Gastrocnemius medialis (tissue), 4 donors: Measurements from ENCODE around the gene NECAB3. TPM values are rescaled to one million over a fixed set of nuclear protein-coding genes. Genes with fewer than 3 reads are reported as not detected.
A peak's percentile ranks its signal among the peaks of the same experiment; 100 is the strongest.

Experiments
- ATAC-seq, 2 donors: fragments of 150-250 bp; one replicate each; pipeline ENCODE4 v1.9.1; 2016
- DNase-seq, 2 donors: peaks; one replicate each; pipeline ENCODE4 v3.0.0-alpha.2; 2019
- H3K27ac ChIP-seq, 4 donors: fragments of 200-600 bp; sonication (generic); 1 replicate in 1 of 4; 2 replicates in 3 of 4; pipeline ENCODE4 v1.5.1; 2016 to 2018; ENCODE audit warnings: mild to moderate bottlenecking in 2 of 4, moderate library complexity in 1 of 4
- H3K27me3 ChIP-seq, 3 donors: fragments of 200-600 bp; sonication (generic) in 2 of 3; 1 replicate in 1 of 3; 2 replicates in 2 of 3; pipeline versions ENCODE4 v1.5.1 to v1.6.0; 2016 to 2019; ENCODE audit warnings: mild to moderate bottlenecking in 1 of 3, moderate library complexity in 1 of 3
- H3K36me3 ChIP-seq, 2 donors: fragments of 200-600 bp; sonication (generic) in 1 of 2; one replicate each; pipeline ENCODE4 v1.5.1; 2017 to 2018
- H3K4me1 ChIP-seq, 2 donors: fragments of 200-600 bp; sonication (generic) in 1 of 2; one replicate each; pipeline ENCODE4 v1.5.1; 2016 to 2017; ENCODE audit warnings: mild to moderate bottlenecking in 2 of 2
- H3K4me3 ChIP-seq, 4 donors: fragments of 200-600 bp; sonication (generic) in 3 of 4; 1 replicate in 1 of 4; 2 replicates in 3 of 4; pipeline ENCODE4 v1.5.1; 2016 to 2019; ENCODE audit warnings: mild to moderate bottlenecking in 2 of 4
- H3K9me3 ChIP-seq, 3 donors: fragments of 200-600 bp; sonication (generic) in 2 of 3; 1 replicate in 1 of 3; 2 replicates in 2 of 3; pipeline ENCODE4 v1.5.1; 2016 to 2019
- CTCF ChIP-seq, 5 experiments: fragments of 450-650 bp in 3 of 5; fragments of 200-600 bp in 2 of 5; sonication (generic) in 2 of 5; IDR thresholded peaks in 4 of 5; conservative IDR thresholded peaks in 1 of 5; 1 replicate in 4 of 5; 2 replicates in 1 of 5; pipeline ENCODE4 v1.5.1; 2016 to 2019; ENCODE audit warnings: antibody characterized with exemption in 5 of 5, mild to moderate bottlenecking in 3 of 5, moderate library complexity in 3 of 5
- POLR2A ChIP-seq, 2 donors: fragments of 450-650 bp; IDR thresholded peaks; one replicate each; pipeline ENCODE4 v1.6.1; 2017; ENCODE audit warnings: antibody characterized with exemption in 2 of 2, mild to moderate bottlenecking in 2 of 2, moderate library complexity in 2 of 2
- in situ Hi-C, 4 donors: fragments of 200-750 bp; cut with MboI; loops; one replicate each; pipeline versions ENCODE4 v1.15.0 to v1.8.0; 2017; ENCODE audit warnings: low sequenced_read_pairs in 4 of 4
- intact Hi-C: fragments of 100-400 bp; cut with DNase I; formaldehyde crosslinking; loops from one replicate; pipeline ENCODE4 v1.15.1; 2023; ENCODE audit warnings: low total_unique reads
- total RNA-seq, 4 donors: library from RNA; depleted of rRNA; stranded (reverse); fragments of >200 nt; gene quantifications; one replicate each; pipeline versions ENCODE4 v1.1.0 to v1.2.3, GENCODE V29; 2016

Gene NECAB3
- 100 to 1,000 TPM in 2 of 4 donors, 10 to 100 TPM in 2; 72.3 to 127 (median 107) TPM for total RNA-seq

GRCh38 chr20:33674294-33675135, at the start of gene NECAB3:
Gene NECAB3 (minus strand): TSS chr20:33674428. CDS start chr20:33674352, 76 bp downstream.
- ATAC-seq (peak; percentile 80 to 84), DNase-seq (peak; percentile 66 to 85)
- Histone ChIP-seq H3K36me3 (peaks cover 0 to 10% of the 10 kb centered on the region in 2 donors), H3K9me3 (no peaks in the 10 kb centered on the region), H3K27me3 (no peaks in the 10 kb centered on the region), H3K4me1 (peaks cover 18 to 23% of the 10 kb centered on the region in 2 donors), H3K4me3 (peak within 1 kb of the TSS; percentile 78 to 91 (median 83)), H3K27ac (peak within 1 kb of the TSS; percentile 89 to 96 (median 93))
- peak; percentile 82 to 87 for TF ChIP-seq POLR2A (IDR thresholded peaks at IDR 0.05)
- no peak for TF ChIP-seq CTCF (IDR thresholded peaks at IDR 0.05 in 4 of 5, conservative IDR thresholded peaks at IDR 0.05 in 1 of 5)
- in situ Hi-C loops = no loop called here
- intact Hi-C loops = loop anchor here (5.0 kb wide), 2 partner anchors 58 to 138 kb away; partner anchors contain the start of genes CHMP4B and ZNF341

GRCh38 chr20:33721391-33722140, 47.3 kb upstream of the NECAB3 start:
- intact Hi-C loops = no loop called here
- peaks cover 9 to 11% of the 10 kb centered on the region in 2 donors for H3K4me1 ChIP-seq
- no peak overlapping the region for H3K27ac ChIP-seq
- H3K9me3 ChIP-seq = no peaks in the 10 kb centered on the region
- in situ Hi-C loops = no loop called here
- DNase-seq = no peak
- H3K4me3 ChIP-seq = no peak overlapping the region
- no peak for ATAC-seq
- no peaks in the 10 kb centered on the region for H3K36me3 ChIP-seq
- H3K27me3 ChIP-seq = no peaks in the 10 kb centered on the region
- TF ChIP-seq POLR2A (IDR thresholded peaks at IDR 0.05) (no peak), CTCF (IDR thresholded peaks at IDR 0.05 in 4 of 5, conservative IDR thresholded peaks at IDR 0.05 in 1 of 5) (no peak)

- Histone ChIP-seq H3K36me3 (no peaks in the 10 kb centered on the region), H3K27ac (peak within 1 kb of the TSS; percentile 75 to 85 (median 83)), H3K9me3 (no peaks in the 10 kb centered on the region), H3K4me1 (peaks cover 9 to 11% of the 10 kb centered on the region in 2 donors), H3K4me3 (peak within 1 kb of the TSS; percentile 74 to 98 (median 87)), H3K27me3 (no peaks in the 10 kb centered on the region)
- TF ChIP-seq POLR2A (IDR thresholded peaks at IDR 0.05) = peak in 1 of 2 donors; percentile 30
- no peak for TF ChIP-seq CTCF (IDR thresholded peaks at IDR 0.05 in 4 of 5, conservative IDR thresholded peaks at IDR 0.05 in 1 of 5)
- in situ Hi-C loops (no loop called here), intact Hi-C loops (no loop called here)
- peak; percentile 100 for ATAC-seq
- DNase-seq = peak; percentile 87 to 95
Measured at GRCh38 chr20:33719989-33720709, 45.9 kb upstream of the NECAB3 start, which contains the start of gene PXMP4. Gene PXMP4 (minus strand): TSS chr20:33720310. CDS start chr20:33720207, 103 bp downstream.

- in situ Hi-C loops (no loop called here), intact Hi-C loops (no loop called here)
- Histone ChIP-seq H3K4me3 (peak overlapping the region; percentile 74 to 98 (median 87)), H3K9me3 (no peaks in the 10 kb centered on the region), H3K27ac (peak overlapping the region; percentile 75 to 85 (median 83)), H3K4me1 (peaks cover 9 to 11% of the 10 kb centered on the region in 2 donors), H3K36me3 (peaks cover 0 to 1% of the 10 kb centered on the region in 2 donors), H3K27me3 (no peaks in the 10 kb centered on the region)
- no peak for ATAC-seq
- TF ChIP-seq CTCF (IDR thresholded peaks at IDR 0.05 in 4 of 5, conservative IDR thresholded peaks at IDR 0.05 in 1 of 5) (no peak), POLR2A (IDR thresholded peaks at IDR 0.05) (no peak)
- DNase-seq = no peak
Measured at GRCh38 chr20:33719277-33719988, 45.2 kb upstream of the NECAB3 start.
